Measurements from ENCODE around the gene TGFB1I1. TPM values are rescaled to one million over a fixed set of nuclear protein-coding genes. Genes with fewer than 3 reads are reported as not detected.

The TGFB1I1 gene
- total RNA-seq, 1 experiment from 2014 or later: 8.7 TPM

GRCh38 chr16:31478956-31479355 lies 7.0 kb downstream of the TGFB1I1 start:
- Histone ChIP-seq H3K4me1 (ENCODE audit: control insufficient read depth in 1 of 2, insufficient read depth in 2 of 2, low read length in 2 of 2) (peaks cover 7 to 24% of the 10 kb centered on the region in 2 experiments; a peak in 3 of 4 replicates), H3K27ac (ENCODE audit: low read depth, low read length) (no peak overlapping the region), H2AFZ (ENCODE audit: low read depth, low read length, poor library complexity, severe bottlenecking) (no peak overlapping the region), H3K9me3 (ENCODE audit: control insufficient read depth in 1 of 2, insufficient read depth in 1 of 2, low read depth in 1 of 2, low read length in 2 of 2) (no peaks in the 10 kb centered on the region), H3K9ac (ENCODE audit: low read length) (no peak overlapping the region), H3K79me2 (ENCODE audit: insufficient read depth, low read length) (no peaks in the 10 kb centered on the region), H4K20me1 (ENCODE audit: insufficient read depth) (no peaks in the 10 kb centered on the region), H3K36me3 (ENCODE audit: control insufficient read depth in 1 of 2, insufficient read depth in 2 of 2, low read length in 2 of 2) (no peaks in the 10 kb centered on the region), H3K4me3 (replicated peaks in 1 of 2; ENCODE audit: low read depth in 1 of 2, low read length in 2 of 2) (no peak overlapping the region), H3K9me2 (ENCODE audit: insufficient read depth) (no peaks in the 10 kb centered on the region), H3K4me2 (ENCODE audit: low read length) (no peak overlapping the region), H3K27me3 (ENCODE audit: insufficient read depth, low read length) (no peaks in the 10 kb centered on the region)
- intact Hi-C loops (cut with micrococcal nuclease): no loop called here
- BruUV-seq (replicated peaks): no TSS peak
- DNase-seq (ENCODE audit: low read depth, low spot score) (no peak), ATAC-seq (no peak)
- ChIA-PET CTCF (no interaction called here), RAD21 (ENCODE audit: low non-redundant PET in 1 of 2, low total read pairs in 2 of 2, uncharacterized antibody in 2 of 2, unreplicated experiment in 2 of 2) (no interaction called here), POLR2A (interaction anchor here (0.7 to 1.0 kb wide), 2 partner anchors 26 to 234 kb away, joined by 3 read pairs; a partner anchor contains a TSS)
- TF ChIP-seq REST (IDR thresholded peaks at IDR 0.05; ENCODE audit: low read depth): no peak
- TF ChIP-seq FOSL1 (IDR thresholded peaks at IDR 0.05; ENCODE audit: low read depth): no peak
- no peak for TF ChIP-seq ZNF274 (IDR thresholded peaks at IDR 0.05; ENCODE audit: low read depth, low read length)
- no peak for TF ChIP-seq EGR1 (IDR thresholded peaks at IDR 0.05; ENCODE audit: low read depth)
- TF ChIP-seq ZFX (IDR thresholded peaks at IDR 0.05): no peak
- no peak for TF ChIP-seq CTCF (IDR thresholded peaks at IDR 0.05 in 2 of 3, conservative IDR thresholded peaks at IDR 0.05 in 1 of 3; ENCODE audit: borderline replicate concordance in 1 of 3, insufficient read depth in 1 of 3, low read depth in 2 of 3, low read length in 2 of 3)
- no peak for TF ChIP-seq SRF (IDR thresholded peaks at IDR 0.05; ENCODE audit: low read depth)
- no peak for TF ChIP-seq EZH2 (IDR thresholded peaks at IDR 0.05)
- TF ChIP-seq EZH2phosphoT487 (IDR thresholded peaks at IDR 0.05; ENCODE audit: borderline replicate concordance): no peak
- TF ChIP-seq MAX (IDR thresholded peaks at IDR 0.05): no peak
- no peak for TF ChIP-seq ATF3 (IDR thresholded peaks at IDR 0.05)

All from HCT116 (cell line).